Activated CD4-positive, alpha-beta T cell treated with anti-CD3 and anti-CD28 coated beads, Interleukin-2, amount 50 U/mL, for 4 hours (primary cell): ENCODE data around the gene NDUFA1.
"Not testable (repeated sequence)": the region's sequence is repeated elsewhere in the genome, so short reads cannot be mapped to it uniquely, and the experiment has no call there.

Experiments
- DNase-seq, 2 experiments: peaks; one replicate each; pipeline ENCODE4 v3.0.0-alpha.2; 2020

The NDUFA1 gene

GRCh38 chrX:119916310-119916709, 44.7 kb downstream of the NDUFA1 start:
- no peak for DNase-seq

DNA sequence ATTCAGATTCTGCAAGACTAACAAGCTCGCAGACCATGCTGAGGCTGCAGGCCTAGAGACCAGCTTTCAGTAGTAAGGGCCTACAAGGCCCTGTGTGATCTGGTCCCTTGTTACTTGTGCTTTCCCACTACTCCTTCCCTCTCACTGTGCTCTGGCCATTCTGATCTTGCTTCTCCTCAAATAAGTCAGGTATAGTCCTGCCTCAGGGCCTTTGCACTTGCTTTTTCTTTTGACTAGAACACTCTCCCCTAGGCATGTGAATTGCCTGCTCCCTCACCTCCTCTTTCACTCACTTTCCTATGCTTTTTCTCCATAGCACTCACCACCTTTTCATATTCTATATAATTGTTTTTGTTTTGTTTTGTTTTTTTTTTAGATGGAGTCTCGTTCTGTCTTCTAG, 46.2 kb downstream of the NDUFA1 start:
- DNase-seq, result no peak

DNA sequence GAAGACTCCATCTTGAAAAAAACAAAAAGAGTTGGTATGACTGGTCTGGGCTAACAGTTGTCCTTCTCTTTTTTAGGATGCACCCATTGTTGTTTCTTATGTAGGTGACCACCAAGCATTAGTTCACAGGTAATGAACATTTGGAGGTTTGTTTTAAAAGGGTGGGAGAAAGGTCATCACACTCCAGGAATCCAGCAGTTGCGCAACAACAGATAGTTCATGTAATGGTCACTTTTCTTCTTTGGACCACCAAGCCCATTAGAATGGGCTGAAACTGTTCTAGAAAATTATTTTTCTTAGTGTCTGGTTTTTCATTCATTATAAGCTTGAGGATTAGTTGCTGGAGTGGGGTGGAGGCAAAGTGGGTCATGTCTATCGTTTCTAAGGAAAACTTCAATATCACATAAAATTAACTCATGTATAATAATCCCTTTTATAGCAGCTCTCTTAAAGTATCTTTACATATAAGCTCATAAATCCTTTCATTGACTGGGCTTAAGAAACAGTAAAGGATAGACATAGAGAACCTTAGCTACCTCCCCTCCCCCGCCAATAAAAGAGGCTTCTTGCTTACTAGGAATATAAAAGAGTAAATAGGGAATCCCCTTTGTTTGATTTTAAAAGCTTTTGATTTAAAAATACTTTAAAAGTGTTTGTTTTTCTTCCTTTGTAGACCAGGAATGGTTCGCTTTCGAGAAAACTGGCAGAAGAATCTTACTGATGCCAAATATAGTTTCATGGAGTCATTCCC, 48.4 kb downstream of the NDUFA1 start:
- no peak for DNase-seq

DNA sequence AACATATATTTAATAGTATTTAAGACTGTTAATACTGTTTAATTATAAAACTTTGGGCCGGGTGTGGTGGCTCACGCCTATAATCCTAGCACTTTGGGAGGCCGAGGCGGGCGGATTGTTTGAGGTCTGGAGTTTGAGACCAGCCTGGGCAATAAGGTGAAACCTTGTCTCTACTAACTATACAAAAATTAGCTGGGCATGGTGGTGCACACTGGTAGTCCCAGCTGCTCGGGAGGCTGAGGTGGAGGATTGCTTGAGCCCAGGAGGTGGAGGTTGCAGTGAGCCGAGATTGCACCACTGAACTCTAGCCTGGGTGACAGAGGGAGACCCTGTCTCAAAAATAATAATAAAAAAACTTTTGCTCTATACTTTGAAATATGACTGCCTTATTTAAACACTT, 50.8 kb downstream of the NDUFA1 start:
- not testable (repeated sequence) for DNase-seq
